Breast epithelium (tissue), 4 donors: ENCODE results near the gene HVCN1. TPM values are rescaled to one million over a fixed set of nuclear protein-coding genes. Genes with fewer than 3 reads are reported as not detected.

Source experiments
- DNase-seq, 2 donors: peaks; one replicate each; pipeline ENCODE4 v3.0.0-alpha.2; 2019; ENCODE audit warnings: low spot score in 2 of 2
- H3K27ac ChIP-seq, 2 donors: fragments of 200-600 bp; sonication (generic) in 1 of 2; one replicate each; pipeline ENCODE4 v1.5.1; 2016 to 2019; ENCODE audit warnings: mild to moderate bottlenecking in 1 of 2
- H3K27me3 ChIP-seq, 2 donors: fragments of 200-600 bp; sonication (generic) in 1 of 2; one replicate each; pipeline versions ENCODE4 v1.5.1 to v1.6.0; 2017 to 2019; ENCODE audit warnings: control low read depth in 1 of 2, mild to moderate bottlenecking in 1 of 2
- H3K36me3 ChIP-seq: fragments of 200-600 bp; one replicate; pipeline ENCODE4 v1.5.1; 2019
- H3K4me1 ChIP-seq, 2 donors: fragments of 200-600 bp; sonication (generic); one replicate each; pipeline ENCODE4 v1.5.1; 2016 to 2019; ENCODE audit warnings: control low read depth in 1 of 2
- H3K4me3 ChIP-seq, 3 donors: fragments of 200-600 bp; sonication (generic); 1 replicate in 2 of 3; 2 replicates in 1 of 3; pipeline ENCODE4 v1.5.1; 2016 to 2019; ENCODE audit warnings: mild to moderate bottlenecking in 3 of 3, moderate library complexity in 2 of 3
- H3K9me3 ChIP-seq, 2 donors: fragments of 200-600 bp; sonication (generic) in 1 of 2; one replicate each; pipeline ENCODE4 v1.5.1; 2016 to 2019; ENCODE audit warnings: control low read depth in 1 of 2
- CTCF ChIP-seq, 3 donors: fragments of 450-650 bp; IDR thresholded peaks; one replicate each; pipeline ENCODE4 v1.5.1; 2016 to 2017; ENCODE audit warnings: antibody characterized with exemption in 3 of 3, mild to moderate bottlenecking in 3 of 3, moderate library complexity in 3 of 3
- POLR2A ChIP-seq: fragments of 450-650 bp; IDR thresholded peaks from one replicate; pipeline ENCODE4 v1.6.1; 2016; ENCODE audit warnings: antibody characterized with exemption, mild to moderate bottlenecking, moderate library complexity
- POLR2AphosphoS5 ChIP-seq, 3 donors: sonication (generic); formaldehyde crosslinking; IDR thresholded peaks; one replicate each; pipeline ENCODE4 v1.6.1; 2017; ENCODE audit warnings: antibody characterized with exemption in 3 of 3
- intact Hi-C: fragments of 100-400 bp; cut with DNase I; formaldehyde crosslinking; loops from one replicate; pipeline ENCODE4 v1.15.1; 2023; ENCODE audit warnings: low total_unique reads
- total RNA-seq, 3 donors: library from RNA; depleted of rRNA; stranded (reverse); fragments of >200 nt; gene quantifications; one replicate each; pipeline ENCODE4 v1.1.0, GENCODE V29; 2016

HVCN1 gene
- total RNA-seq, 3 donors from 2014 or later, result 2.6 to 16.6 (median 7.6) TPM

DNA sequence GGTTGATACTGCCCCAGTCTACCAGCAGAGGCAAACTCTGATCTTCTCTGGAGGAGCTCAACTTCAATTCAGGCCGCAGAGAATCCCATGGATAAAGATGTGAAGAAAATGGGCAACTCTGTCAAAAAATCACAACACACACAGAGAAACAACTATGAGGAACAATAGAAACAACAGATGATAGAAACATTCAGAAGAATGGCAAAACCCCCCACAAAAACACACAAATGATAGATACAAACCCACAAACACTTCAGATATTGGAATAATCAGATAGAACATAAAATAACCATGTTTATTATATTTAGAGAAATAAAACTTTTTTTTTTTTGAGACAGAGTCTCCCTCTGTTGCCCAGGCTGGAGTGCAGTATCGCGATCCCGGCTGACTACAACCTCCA lies 20.0 kb upstream of the HVCN1 start:
- intact Hi-C loops, result no loop called here
- no peak for TF ChIP-seq CTCF (IDR thresholded peaks at IDR 0.05)
- no peak for TF ChIP-seq POLR2AphosphoS5 (IDR thresholded peaks at IDR 0.05)
- no peak for TF ChIP-seq POLR2A
- no peak overlapping the region for H3K4me3 ChIP-seq
- no peak overlapping the region for H3K27ac ChIP-seq
- H3K9me3 ChIP-seq, result no peaks in the 10 kb centered on the region
- H3K27me3 ChIP-seq, result no peaks in the 10 kb centered on the region
- DNase-seq, result no peak
- H3K36me3 ChIP-seq, result no peaks in the 10 kb centered on the region
- H3K4me1 ChIP-seq, result no peaks in the 10 kb centered on the region

DNA sequence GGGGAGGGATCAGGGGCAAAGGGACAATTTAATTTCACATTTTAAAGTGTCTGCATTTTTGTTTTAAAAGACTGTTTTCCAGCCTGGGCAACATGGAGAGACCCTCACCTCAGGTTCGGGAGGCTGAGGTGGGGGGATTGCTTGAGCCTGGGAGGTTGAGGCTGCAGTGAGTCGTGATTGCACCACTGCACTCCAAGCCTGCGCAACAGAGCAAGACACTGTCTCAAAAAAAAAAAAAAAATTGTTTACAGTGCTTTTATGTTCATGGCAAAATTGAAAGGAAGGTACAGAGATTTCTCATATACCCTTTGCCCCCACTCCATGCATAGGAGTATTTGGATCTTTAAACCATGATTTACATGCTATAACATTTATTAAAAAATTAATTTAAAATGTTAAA lies 16.4 kb upstream of the HVCN1 start:
- no peaks in the 10 kb centered on the region for H3K36me3 ChIP-seq
- TF ChIP-seq POLR2A (no peak), POLR2AphosphoS5 (IDR thresholded peaks at IDR 0.05) (no peak), CTCF (IDR thresholded peaks at IDR 0.05) (no peak)
- H3K4me3 ChIP-seq, result no peak overlapping the region
- intact Hi-C loops, result no loop called here
- DNase-seq, result no peak
- no peaks in the 10 kb centered on the region for H3K4me1 ChIP-seq
- H3K27me3 ChIP-seq, result no peaks in the 10 kb centered on the region
- no peak overlapping the region for H3K27ac ChIP-seq
- H3K9me3 ChIP-seq, result no peaks in the 10 kb centered on the region

DNA sequence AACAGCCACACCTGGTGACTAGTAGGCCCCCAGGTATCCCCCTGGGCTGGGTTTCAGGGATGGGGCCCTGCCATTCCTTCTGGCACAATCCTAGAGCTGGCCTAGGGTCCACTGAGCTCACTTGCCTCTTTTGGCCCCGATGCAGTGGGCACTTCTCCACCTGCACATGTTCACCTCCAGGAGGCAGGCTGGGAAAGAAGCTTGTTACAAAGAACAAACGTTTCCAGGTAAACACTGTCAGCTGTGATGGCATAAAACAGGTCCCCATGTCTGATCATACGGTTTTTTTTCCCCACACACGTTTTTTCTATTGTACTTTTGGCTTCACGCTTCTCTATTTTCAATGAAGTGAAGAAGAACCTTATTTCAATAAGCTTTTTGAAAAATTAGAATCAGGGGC lies 15.8 kb upstream of the HVCN1 start:
- Histone ChIP-seq H3K9me3 (no peaks in the 10 kb centered on the region), H3K4me3 (no peak overlapping the region), H3K36me3 (no peaks in the 10 kb centered on the region), H3K27ac (no peak overlapping the region), H3K4me1 (no peaks in the 10 kb centered on the region), H3K27me3 (no peaks in the 10 kb centered on the region)
- DNase-seq, result no peak
- TF ChIP-seq POLR2A (no peak), CTCF (IDR thresholded peaks at IDR 0.05) (peak in 1 of 3 donors; percentile 15)
- intact Hi-C loops, result no loop called here

DNA sequence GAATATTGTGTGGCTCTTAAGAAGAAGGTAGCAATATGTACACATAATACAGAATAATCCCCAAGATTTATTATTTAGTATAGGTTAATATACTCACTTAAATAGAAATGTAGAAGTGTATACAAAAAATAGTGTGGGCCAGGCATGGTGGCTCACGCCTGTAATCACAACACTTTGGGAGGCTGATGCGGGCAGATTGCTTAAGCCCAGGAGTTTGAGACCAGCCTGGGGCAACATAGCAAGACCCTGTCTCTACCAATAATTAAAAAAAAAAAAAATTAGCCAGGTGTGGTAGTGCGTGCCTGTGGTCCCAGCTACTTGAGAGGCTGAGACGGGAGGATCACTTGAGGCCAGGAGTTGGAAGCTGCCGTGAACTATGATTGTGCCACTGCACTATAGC lies 15.3 kb upstream of the HVCN1 start:
- no peaks in the 10 kb centered on the region for H3K36me3 ChIP-seq
- intact Hi-C loops, result no loop called here
- H3K4me3 ChIP-seq, result no peak overlapping the region
- DNase-seq, result no peak
- H3K9me3 ChIP-seq, result no peaks in the 10 kb centered on the region
- no peaks in the 10 kb centered on the region for H3K27me3 ChIP-seq
- H3K27ac ChIP-seq, result no peak overlapping the region
- TF ChIP-seq POLR2AphosphoS5 (IDR thresholded peaks at IDR 0.05) (no peak), POLR2A (no peak), CTCF (IDR thresholded peaks at IDR 0.05) (no peak)
- H3K4me1 ChIP-seq, result no peaks in the 10 kb centered on the region

- no peak for DNase-seq
- intact Hi-C loops, result no loop called here
- H3K36me3 ChIP-seq, result no peaks in the 10 kb centered on the region
- H3K27me3 ChIP-seq, result no peaks in the 10 kb centered on the region
- H3K27ac ChIP-seq, result no peak overlapping the region
- no peaks in the 10 kb centered on the region for H3K9me3 ChIP-seq
- TF ChIP-seq POLR2A (no peak), POLR2AphosphoS5 (IDR thresholded peaks at IDR 0.05) (no peak), CTCF (IDR thresholded peaks at IDR 0.05) (no peak)
- no peak overlapping the region for H3K4me3 ChIP-seq
- H3K4me1 ChIP-seq, result no peaks in the 10 kb centered on the region
These were observed 13.2 kb upstream of the HVCN1 start for GRCh38 chr12:110702081-110702480.
